ENCODE data around the gene NT5DC4.

NT5DC4 gene

DNA sequence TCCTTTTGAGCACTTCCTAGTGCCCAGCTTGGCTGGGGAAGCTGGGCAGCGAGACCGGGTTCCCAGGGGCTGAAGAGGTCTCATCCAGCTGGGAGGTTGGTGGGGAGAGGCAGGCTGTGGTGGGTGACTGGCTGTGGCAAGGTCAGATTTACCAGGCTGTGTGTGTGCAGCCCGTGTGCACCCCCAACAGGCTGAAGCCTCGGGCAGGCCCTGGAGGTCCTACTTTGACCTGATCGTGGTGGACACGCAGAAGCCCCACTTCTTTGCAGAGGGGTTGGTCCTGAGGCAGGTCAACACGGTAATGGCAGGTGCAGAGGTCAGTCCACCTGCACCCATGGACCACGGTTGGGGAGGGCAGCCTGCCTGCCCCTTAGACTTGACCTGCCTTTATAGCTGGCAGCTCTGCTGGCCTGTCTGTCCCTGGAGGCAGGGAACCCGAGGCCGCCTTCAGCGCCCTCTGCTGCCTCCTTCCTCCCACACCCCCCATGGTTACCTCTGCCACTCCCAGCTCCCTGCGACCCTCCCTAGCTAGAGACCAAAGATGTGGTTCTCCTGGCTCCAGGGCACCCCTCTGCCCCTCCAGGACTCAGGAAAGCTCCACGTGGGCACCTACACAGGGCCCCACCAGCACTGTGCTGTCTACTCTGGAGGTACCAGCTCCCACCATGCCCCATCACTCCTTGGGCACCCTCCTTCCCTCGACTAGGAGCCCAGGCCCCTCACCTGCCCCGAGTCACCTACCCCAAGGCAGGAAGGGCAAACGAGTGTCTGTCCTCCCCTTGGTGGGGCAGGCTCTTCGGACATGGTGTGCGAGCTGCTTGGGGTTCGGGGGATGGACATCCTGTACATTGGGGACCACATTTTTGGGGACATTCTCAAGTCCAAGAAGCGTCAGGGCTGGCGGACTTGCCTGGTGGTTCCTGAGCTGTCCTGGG lies 4.0 kb downstream of the NT5DC4 start:
- DNase-seq = no peak

DNA sequence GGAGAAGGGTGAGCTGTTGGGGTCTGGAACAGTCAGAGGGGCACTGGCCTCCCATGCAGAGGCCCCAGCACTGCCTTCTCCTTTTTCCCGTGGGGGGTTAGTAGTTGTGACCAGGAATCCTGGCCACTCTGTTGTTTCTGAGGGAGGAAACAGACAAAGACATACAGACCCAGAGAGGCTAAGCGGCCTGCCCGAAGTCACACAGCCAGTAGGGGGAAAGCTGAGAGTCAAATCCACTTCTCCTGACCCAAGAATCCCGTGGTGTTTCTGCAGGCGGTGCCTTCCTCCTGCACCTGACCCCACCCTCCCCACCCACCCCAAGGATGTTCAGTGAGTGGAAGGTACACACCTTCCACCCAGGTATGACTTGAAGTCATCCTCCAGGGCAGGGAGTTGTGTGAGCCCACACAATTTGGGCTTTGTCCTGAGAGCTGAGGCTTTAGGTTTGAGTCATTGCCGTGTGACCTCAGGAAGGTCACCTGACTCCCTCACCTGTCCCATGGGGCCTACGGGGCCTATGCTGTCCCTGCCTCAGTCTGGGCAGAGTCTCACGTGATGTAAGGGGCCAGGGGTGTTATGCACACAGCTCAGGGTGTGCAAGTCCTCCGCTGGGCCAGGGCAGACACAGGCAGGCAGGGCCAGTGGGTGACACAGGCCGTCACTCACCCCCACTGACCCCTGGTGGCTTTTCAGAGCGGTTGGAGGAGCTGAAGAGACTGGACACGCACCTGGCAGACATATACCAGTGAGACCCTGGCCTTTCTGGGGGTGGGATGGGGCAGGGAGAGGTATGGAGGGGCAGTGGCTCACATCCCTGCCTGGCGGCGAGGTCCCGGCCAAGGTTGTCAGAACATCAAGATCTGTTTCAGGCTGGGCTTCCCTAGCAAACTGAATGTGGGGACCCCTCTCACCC lies 5.0 kb downstream of the NT5DC4 start:
- no peak for DNase-seq

DNA sequence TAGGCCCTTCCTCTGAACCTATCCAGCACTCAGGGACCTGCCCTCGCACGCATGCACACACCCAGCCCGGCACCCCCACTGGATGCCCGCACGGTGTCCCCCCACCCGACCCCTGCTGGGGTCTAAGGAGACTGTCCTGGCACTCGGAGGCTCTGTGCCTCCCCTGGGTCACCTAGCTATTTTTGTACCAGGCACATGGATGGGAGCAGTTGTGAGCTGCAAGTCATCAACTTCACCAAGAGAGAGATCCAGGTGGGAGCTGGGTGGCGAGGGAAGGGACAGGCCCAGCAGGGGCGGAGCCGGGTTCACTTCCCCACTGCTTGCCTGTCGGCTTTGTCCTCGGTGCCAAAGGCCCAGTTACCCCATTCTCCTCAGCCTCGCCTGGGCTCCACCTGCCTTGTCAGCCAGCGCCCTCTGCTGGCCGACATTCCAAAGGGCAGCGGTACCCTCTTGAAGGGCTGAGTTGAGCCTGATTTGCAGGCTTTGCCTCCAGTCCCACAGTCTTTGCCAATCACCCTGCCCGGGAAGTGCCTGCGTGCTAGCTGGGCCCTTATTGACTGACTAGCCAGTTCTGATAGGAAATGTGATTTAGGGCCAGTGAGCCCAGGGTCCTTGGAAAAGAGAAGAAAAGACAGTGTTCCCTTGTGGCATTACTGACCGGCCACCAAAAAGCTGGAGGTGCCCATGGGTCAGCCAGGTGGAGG lies 5.8 kb downstream of the NT5DC4 start:
- DNase-seq = peak; percentile 88

DNA sequence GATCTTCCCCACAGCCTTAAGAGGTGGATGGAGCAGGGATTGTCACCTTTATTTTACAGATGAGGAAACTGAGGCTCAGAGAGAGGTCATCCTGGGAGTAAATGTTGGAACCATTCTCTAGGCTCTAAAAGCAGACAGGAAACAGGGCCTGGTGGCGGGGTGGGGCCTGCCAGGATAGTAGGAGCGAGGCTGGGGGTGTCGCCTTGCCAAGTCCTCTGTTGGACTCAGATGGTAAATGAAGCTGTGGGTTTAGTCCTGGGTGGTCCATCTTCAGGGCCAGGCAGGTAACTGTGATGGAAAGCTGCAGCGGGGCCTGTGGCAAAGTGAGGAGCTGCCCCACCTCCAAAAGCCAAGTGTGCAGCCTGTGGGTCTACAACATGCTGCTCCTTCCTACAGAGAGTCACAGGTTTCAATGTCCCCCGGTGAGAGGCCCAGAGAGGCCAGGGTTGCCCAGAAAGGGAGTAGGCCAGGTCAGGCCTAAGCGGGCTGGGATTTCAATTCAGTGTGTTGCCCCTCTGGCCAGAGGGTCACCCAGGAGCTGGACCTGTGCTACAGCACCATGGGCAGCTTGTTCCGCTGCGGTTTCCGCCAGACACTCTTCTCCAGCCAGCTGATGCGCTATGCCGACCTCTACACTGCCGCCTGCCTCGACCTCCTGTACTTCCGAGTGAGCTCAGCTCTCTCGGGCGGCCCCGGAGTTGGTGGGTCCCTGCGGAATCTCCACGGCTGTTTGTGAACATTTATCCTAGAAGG lies 6.6 kb downstream of the NT5DC4 start:
- no peak for DNase-seq

DNA sequence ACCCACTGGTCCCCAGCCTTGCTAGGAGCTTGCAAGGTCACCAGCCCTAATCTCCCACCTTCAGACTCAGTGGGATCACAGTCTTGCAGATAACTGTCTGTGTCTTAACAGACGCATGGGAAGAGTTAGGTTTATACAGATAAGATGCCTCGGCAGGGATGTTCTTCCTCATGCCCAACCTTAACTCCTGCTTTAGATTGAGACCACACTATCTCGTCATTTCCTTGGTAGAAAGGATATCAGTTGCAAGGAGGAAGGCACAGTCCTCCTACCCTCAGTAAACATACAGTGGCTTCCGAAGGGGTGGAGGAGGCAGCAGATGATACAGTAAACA lies 7.2 kb downstream of the NT5DC4 start:
- DNase-seq = no peak

DNA sequence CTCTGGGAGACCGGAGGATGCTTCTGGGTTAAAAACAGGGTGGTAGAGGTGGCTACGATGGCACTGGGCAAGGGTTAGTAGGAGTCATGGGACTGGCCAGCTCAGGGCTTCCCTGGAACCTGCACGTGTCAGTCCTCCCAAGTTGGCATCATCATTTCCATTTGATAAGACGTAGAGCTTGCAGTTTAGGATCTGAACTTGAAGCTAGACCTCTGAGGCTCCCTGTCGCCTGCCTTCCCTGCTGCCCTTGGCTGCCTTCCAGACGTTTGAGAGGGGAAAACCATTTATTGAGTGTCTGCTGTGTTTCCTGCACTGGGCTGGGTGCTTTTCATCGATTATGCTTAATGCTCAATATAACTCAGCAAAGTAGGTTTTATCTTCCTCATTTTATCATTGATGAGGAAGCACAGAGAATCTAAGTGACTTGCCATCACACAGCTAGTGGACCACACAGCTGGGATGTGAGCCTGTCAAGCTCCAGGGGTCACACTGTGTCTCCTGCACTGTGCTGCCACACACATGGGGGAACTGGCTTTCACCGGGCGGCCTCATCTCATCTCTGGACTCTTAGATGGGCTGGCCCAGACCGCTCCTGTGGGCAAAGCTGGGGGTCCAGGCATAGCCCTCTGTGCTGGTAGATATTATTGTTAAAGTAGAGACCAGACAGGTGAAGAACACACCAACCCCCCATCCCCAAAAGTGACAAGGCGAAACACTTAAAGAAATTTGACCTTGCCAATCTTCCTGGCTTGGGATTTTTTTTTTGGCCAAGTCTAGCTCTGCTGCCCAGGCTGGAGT lies 7.8 kb downstream of the NT5DC4 start:
- DNase-seq = no peak

DNA sequence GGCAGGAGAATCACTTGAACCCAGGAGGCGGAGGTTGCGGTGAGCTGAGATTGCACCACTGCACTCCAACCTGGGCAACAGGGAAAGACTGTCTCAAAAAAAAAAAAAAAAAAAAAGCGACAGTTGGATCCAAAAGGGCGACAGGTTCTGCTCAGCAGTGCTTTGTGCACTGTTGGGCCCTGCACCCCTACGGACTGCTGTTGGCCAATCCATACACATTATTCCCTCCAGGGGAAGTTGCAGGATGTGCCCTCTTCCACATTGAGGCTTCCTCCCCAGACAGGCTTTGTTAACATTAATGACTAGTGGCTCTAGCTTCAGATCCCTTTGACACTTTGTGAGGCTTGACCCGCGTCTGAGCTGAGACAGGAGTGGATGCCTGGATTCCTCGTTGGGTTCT lies 9.4 kb downstream of the NT5DC4 start:
- no peak for DNase-seq

DNA sequence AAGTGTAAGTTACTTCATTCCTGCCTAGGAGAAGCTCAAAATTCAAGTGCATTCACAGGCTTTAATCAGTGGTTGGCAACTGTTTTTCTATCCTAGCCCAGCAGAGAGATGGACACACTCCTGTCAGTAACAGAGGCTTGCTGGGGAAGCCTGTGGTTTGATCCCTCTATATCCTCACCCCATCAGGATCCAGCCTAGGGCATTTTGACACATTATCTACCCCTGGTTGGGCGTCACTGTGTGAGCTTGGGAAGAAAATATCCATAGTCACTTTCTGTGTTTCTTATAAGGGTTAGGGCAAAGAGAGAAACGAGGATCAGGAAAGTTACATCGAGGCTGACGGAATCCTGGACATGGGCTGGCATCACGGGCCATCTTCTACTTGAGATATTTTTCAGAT lies 10.0 kb downstream of the NT5DC4 start:
- no peak for DNase-seq

DNA sequence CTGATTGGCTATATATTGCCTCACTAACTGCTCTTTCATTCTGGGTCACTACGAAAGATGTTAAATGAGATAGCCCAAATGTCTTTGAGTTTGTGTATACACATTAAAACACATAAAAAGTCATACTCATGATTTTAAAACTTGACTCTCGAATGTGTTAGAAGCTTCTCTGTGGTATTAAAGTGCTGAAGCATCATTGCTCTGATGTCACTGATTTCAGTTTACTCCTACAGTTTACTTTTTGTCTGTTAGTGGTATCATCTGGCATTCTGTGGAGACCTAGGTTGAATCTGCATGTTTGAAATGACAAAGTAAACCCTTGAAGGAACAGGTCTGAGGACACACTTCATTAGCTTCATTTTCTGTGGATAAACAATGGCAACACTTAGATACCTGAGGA lies 10.7 kb downstream of the NT5DC4 start:
- no peak for DNase-seq

DNA sequence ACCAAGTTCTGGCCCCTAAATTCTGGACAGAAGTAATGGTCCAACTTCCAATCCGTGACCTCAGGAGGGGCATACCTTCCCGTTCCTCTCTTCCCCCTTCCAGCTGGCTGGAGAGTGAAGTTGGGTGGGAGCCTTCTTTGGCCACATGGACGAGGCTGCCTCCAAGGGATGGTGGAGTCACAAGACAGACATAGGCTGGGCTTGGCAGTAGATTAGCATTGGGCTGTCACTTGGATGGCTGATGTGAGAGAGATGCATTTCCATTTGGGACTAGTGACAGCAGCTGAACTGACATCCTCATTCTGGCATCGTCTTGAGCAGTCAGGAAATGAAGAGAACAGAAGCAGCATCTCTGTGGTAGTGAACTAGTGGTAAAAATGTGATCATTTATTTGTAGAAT lies 12.6 kb downstream of the NT5DC4 start:
- DNase-seq = no peak

DNA sequence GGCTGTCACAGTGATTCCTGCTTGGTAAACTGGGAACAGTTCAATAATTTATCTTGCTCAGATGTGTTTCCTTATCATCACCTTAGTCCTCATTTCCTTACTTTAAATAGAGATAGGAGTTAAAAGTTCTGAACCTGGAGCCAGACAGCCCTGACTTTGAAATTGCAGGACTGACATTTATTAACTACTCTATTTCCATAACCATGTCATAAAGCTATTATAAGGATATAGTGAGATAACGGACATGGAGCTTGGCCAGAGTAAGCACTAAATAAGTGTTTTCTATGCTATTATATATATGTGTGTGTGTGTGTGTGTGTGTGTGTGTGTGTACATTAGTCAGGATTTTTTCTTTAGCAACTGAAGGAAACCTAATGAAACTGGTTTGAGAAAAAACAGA lies 13.1 kb downstream of the NT5DC4 start:
- DNase-seq = no peak

DNA sequence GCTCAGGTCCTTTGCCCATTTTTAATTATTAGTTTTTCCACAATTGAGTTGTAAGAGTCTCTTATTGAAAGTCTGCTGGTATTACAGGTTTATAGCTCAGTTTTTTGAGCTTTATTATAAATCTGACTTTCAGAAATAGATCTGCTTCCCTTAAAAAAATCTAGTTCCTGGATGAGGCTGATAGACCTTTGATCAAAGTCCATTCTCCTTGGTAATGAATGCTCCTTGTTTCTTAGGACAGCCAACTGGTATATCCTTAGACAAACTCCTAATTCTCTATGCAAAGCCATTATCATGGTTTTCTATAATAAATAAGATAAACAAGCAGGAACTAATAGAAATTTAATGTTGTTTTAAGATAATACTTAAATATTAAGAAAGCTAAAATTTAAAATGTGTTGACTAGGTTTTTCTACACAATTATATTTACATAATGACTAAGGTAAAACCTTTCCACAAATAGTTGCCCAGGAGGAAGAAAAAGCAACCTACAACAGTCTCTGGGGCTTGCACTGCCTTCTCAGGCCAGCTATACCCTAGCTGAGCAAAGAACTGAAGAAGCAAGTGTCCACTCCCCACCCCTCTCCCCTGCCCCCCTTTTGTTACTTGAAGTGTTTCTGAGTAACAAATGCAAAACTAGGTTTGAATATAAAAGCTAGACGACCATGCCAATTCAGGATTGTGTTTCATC lies 16.9 kb downstream of the NT5DC4 start:
- no peak for DNase-seq

DNA sequence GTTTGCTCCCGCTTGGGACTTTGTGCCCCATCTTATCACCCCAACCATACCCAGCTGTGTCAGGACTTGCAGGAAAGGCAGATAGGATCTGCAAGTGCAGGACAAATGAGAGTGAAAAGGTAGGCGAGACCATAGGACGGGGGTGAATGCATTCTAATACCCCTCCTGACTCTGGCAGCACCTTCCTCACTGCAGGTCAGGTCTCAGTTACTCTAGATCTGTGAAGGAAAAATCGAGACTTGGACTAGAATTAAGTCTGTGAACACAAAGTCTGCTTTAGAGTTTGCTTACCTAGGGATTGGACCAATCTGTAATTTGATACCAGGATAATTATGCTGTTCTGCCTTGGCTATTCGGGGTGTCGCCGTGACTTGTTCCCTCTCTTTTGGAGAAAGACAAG lies 19.7 kb downstream of the NT5DC4 start:
- no peak for DNase-seq

DNA sequence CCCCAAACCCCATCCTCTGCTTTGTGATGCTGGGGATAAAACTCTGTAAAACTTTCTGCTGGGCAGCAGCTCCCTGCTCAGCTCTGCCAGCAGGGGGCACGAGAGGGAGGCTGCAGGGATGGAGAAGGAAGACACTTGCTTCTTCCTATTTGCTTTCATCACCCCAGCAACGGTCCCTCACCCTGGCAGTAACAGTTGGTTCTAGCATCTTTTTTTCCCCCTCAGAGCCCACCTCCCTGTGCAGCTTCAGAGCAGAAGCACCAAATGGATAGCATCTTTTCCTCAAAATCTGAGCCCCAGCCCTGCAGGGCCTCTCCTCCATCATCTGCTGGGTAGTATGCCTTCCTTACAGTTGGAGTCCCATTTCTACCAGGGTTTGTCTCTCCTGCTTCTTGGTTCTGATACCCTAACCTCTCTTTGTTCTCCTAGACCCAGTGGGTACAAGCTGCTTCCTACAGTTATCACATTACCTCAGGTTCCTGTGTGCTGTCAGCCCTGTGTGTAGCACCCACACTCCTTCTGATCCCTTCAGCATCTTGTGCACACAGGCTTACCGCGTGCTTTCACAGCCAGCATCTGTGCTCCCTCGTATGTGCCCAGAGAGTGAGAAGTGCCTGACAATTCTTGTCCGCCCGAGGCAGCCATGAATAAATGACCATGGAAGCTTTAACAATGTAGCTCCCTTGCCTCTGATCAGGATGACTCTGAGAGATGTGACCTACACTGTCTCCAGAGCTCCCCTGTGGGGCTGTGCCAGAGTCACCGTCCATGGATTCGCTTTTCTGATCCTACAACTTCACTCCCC lies 29.1 kb downstream of the NT5DC4 start:
- peak; percentile 86 for DNase-seq

DNA sequence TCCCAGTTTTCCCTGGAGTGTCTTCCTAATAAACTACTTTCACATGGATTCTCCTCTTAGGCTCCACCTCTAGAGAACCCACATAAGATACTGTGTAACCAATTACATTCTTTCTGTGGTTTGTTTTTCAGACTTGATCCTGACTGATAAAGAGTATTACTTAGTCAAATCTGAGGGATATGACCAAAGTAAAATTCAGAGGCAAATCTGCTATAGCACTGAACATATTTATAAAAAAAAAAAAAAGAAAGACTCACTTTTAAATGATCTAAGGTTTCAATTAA lies 29.7 kb downstream of the NT5DC4 start:
- DNase-seq = no peak

DNA sequence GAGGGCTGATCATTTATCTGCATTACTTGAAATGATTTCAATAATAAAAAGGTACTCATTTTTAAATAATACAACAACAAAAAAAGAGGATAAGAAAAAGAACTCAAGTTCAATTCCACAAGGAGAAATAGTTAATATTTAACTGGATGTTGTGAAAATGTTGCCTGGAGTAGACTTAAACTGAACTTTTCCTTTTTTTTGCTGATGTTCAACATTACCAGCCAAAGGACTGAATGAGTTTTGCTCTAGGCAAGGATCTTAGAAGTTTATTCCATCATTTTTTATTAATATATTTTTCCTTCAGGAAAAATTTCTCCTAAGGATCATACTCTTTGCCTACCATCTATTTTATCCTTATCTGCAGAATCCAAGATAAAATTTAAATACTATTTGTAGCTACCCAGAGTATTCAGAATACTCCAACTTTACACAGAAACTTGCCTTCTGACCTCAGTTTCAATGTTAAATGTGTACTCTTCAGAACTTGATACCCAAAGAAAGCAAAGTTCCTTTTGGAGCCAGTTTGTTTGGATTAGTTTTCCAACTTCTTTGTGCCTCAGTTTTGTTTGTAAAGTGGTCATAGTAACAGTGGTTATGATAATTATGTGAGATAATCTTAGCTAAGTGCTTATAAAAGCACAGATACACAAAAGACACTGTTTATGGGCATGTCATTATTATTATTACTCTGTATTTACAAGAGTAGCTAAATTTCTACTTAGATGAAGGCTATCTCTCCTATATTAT lies 30.8 kb downstream of the NT5DC4 start:
- DNase-seq = no peak

DNA sequence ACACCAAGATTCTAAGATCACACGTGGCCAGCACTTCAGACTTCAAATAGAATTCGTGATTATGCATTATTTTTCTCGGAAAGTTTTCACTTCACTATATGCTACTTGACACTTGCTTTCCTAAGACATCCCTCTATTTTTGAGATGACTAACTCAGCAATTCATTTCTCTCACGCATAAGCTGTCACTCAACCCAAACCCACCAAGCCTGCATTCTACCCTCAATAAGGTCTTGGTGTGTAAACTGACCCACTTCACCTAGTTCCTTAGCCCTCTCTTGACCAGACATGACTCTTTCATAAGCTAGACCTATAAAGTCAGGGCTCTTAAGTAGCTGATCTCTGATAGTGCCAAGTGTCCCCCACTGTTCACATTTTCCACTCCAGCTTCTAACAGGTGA lies 31.8 kb downstream of the NT5DC4 start:
- DNase-seq = no peak

DNA sequence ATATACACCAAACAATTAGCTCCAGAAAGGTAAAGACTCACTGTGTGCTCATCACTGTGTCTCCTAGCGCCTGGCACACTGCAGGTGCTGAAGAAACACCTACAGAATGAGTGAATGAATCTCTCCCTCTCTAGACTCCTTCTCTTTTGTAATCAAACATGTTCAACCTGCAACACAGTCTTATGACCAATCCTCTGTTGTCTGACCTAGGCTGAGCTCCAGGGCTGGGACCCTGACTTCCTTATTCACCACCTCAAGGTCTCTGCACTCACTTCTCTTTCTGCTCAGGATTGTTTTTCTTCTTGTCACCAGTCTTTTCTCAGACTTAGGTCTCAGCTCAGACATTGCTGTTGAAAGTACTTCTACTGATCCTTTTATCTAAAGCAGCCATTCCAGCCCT lies 33.7 kb downstream of the NT5DC4 start:
- no peak for DNase-seq

DNA sequence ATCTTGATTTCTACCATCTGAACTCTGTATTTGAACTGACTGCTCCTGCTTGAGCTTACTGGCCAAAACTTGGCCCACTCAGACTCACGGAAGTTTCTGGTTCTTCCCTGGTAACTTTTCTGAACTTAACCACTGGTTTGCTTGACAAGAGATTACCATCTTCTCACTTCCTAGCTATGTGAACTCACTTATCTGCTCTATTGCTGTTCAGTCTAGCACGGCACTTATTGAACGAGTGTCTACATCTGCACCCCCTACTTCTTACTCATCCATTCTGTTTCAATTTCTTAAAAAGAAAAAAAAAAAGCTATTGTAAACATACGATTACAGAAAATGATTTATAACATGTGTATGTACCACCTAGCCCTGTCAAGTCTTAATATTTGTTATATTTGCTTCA lies 34.6 kb downstream of the NT5DC4 start:
- no peak for DNase-seq

DNA sequence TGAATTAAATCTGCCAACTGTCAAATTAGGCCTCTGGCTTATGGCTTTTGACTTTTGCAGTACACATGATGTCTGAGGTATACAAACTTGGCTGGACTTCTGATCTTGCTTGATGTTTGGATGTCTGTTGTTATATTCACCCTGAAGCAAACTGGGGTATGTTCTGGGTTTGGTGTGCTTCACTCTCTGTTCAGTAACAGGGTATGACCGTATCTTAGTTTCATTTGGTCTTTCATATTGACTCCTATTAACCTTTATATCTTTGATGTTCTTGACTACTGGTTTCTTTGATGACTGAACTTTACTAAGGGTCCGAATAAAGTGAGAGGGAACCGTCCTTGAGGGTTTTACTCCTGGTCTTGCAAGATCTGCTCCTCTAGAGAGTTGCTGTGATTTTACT lies 35.4 kb downstream of the NT5DC4 start:
- no peak for DNase-seq
